Measurements from ENCODE around the gene DACT3. TPM values are rescaled to one million over a fixed set of nuclear protein-coding genes. Genes with fewer than 3 reads are reported as not detected.

The DACT3 gene
- total and polyA plus RNA-seq, 4 donors = 24.4 to 216 (median 65.6) TPM

- peaks cover 9 to 13% of the 10 kb centered on the region in 2 donors for H3K36me3 ChIP-seq (ENCODE audit: control insufficient read depth in 1 of 2, insufficient read depth in 2 of 2, low read length in 1 of 2)
- no peak for DNase-seq
- WGBS, 2 donors = 93 to 94% methylated on average over 10 of the region's 10 CpGs
- no peaks in the 10 kb centered on the region for H3K9me3 ChIP-seq (ENCODE audit: control insufficient read depth, low read length)
- ATAC-seq (ENCODE audit: low FRiP score) = no peak
- no peak overlapping the region for H3K4me3 ChIP-seq (ENCODE audit: low read length in 2 of 2)
- H3K27ac ChIP-seq (ENCODE audit: low read depth in 1 of 2, low read length in 2 of 2) = no peak overlapping the region
- intact Hi-C loops (cut with DNase I) = no loop called here
- no peaks in the 10 kb centered on the region for H3K4me1 ChIP-seq (ENCODE audit: control insufficient read depth in 1 of 2, insufficient read depth in 2 of 2, low read length in 2 of 2)
- no peaks in the 10 kb centered on the region for H3K27me3 ChIP-seq (ENCODE audit: control insufficient read depth in 1 of 2, insufficient read depth in 2 of 2, low read length in 1 of 2)
Observed at GRCh38 chr19:46696052-46696451, 35.1 kb upstream of the DACT3 start.

DNA sequence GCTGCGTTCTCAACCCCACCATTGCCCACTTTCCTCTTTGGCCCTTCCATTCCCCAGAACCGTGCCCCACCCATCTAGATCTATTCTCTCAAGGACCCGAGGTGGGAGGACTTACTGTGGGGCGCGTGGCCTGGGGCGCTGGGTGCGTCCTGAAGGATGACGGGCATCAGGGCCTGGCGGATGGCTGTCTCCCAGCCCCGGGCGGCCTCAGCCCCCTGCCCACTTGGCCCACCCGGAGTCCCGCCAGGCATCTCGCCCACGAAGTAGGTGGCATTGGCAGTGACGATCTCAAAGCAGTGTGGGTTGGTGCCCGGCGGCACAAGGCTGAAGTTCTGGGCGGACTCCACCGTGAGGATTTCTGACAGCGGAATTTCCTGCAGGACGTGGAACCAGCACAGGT, 32.8 kb upstream of the DACT3 start:
- DNase-seq = no peak
- ATAC-seq (ENCODE audit: low FRiP score) = no peak
- H3K36me3 ChIP-seq (ENCODE audit: control insufficient read depth in 1 of 2, insufficient read depth in 2 of 2, low read length in 1 of 2) = peaks cover 4 to 15% of the 10 kb centered on the region in 2 donors
- H3K9me3 ChIP-seq (ENCODE audit: control insufficient read depth, low read length) = no peaks in the 10 kb centered on the region
- whole genome bisulfite sequencing, 2 donors = 90 to 94% methylated on average over 22 of the region's 22 CpGs
- no peaks in the 10 kb centered on the region for H3K27me3 ChIP-seq (ENCODE audit: control insufficient read depth in 1 of 2, insufficient read depth in 2 of 2, low read length in 1 of 2)
- intact Hi-C loops (cut with DNase I) = no loop called here
- no peak overlapping the region for H3K4me3 ChIP-seq (ENCODE audit: low read length in 2 of 2)
- H3K4me1 ChIP-seq (ENCODE audit: control insufficient read depth in 1 of 2, insufficient read depth in 2 of 2, low read length in 2 of 2) = no peaks in the 10 kb centered on the region
- H3K27ac ChIP-seq (ENCODE audit: low read depth in 1 of 2, low read length in 2 of 2) = no peak overlapping the region

- WGBS, 2 donors = 95% methylated on average over 4 of the region's 4 CpGs
- H3K36me3 ChIP-seq (ENCODE audit: control insufficient read depth in 1 of 2, insufficient read depth in 2 of 2, low read length in 1 of 2) = peaks cover 4 to 14% of the 10 kb centered on the region in 2 donors
- ATAC-seq (ENCODE audit: low FRiP score) = no peak
- H3K27me3 ChIP-seq (ENCODE audit: control insufficient read depth in 1 of 2, insufficient read depth in 2 of 2, low read length in 1 of 2) = no peaks in the 10 kb centered on the region
- H3K27ac ChIP-seq (ENCODE audit: low read depth in 1 of 2, low read length in 2 of 2) = no peak overlapping the region
- intact Hi-C loops (cut with DNase I) = no loop called here
- no peaks in the 10 kb centered on the region for H3K9me3 ChIP-seq (ENCODE audit: control insufficient read depth, low read length)
- no peak overlapping the region for H3K4me3 ChIP-seq (ENCODE audit: low read length in 2 of 2)
- DNase-seq = no peak
- no peaks in the 10 kb centered on the region for H3K4me1 ChIP-seq (ENCODE audit: control insufficient read depth in 1 of 2, insufficient read depth in 2 of 2, low read length in 2 of 2)
Observed at GRCh38 chr19:46692918-46693722, 32.1 kb upstream of the DACT3 start.

DNA sequence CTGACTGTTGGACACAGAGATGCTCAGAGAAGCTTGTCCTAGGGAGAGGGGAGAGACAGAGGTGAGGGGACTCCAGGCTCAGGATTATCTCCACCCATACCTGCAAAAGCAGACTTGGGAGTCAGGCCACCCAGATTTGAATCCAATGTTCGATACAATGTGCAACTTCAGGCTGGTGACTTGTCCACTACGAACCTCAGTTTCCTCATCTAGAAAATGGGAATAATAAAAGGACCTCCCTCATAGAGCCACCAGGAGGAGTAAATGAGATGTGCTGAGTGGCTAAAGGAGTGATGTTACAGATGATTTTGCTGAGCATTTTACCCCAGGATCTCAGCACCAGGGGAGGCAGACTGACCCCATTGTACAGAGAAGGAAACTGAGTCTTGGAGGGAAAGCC, 31.0 kb upstream of the DACT3 start:
- no peak for DNase-seq
- WGBS, 2 donors = 98% methylated on average over 2 of the region's 2 CpGs
- H3K4me1 ChIP-seq (ENCODE audit: control insufficient read depth in 1 of 2, insufficient read depth in 2 of 2, low read length in 2 of 2) = no peaks in the 10 kb centered on the region
- intact Hi-C loops (cut with DNase I) = no loop called here
- H3K9me3 ChIP-seq (ENCODE audit: control insufficient read depth, low read length) = no peaks in the 10 kb centered on the region
- no peak for ATAC-seq (ENCODE audit: low FRiP score)
- H3K36me3 ChIP-seq (ENCODE audit: control insufficient read depth in 1 of 2, insufficient read depth in 2 of 2, low read length in 1 of 2) = peaks cover 9 to 17% of the 10 kb centered on the region in 2 donors
- no peak overlapping the region for H3K27ac ChIP-seq (ENCODE audit: low read depth in 1 of 2, low read length in 2 of 2)
- no peak overlapping the region for H3K4me3 ChIP-seq (ENCODE audit: low read length in 2 of 2)
- no peaks in the 10 kb centered on the region for H3K27me3 ChIP-seq (ENCODE audit: control insufficient read depth in 1 of 2, insufficient read depth in 2 of 2, low read length in 1 of 2)

DNA sequence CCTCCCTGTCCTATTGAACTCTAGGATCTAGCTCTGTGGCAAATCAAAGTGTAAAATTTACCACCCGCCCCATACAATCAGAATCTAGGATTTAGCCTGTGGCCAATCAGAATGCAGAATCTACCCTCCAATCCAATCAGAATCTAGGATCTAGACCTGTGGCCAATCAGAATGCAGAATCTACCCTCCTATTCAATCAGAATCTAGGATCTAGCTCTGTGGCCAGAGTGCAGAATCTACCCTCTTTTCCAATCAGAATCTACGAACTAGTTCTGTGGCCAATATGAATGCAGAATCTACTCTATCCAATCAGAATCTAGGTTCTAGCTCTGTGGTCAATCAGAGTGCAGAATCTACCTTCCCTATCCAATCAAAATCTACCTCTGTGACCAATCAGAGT, 30.1 kb upstream of the DACT3 start:
- H3K4me3 ChIP-seq (ENCODE audit: low read length in 2 of 2) = no peak overlapping the region
- DNase-seq = no peak
- H3K4me1 ChIP-seq (ENCODE audit: control insufficient read depth in 1 of 2, insufficient read depth in 2 of 2, low read length in 2 of 2) = no peaks in the 10 kb centered on the region
- peaks cover 10 to 17% of the 10 kb centered on the region in 2 donors for H3K36me3 ChIP-seq (ENCODE audit: control insufficient read depth in 1 of 2, insufficient read depth in 2 of 2, low read length in 1 of 2)
- no peaks in the 10 kb centered on the region for H3K27me3 ChIP-seq (ENCODE audit: control insufficient read depth in 1 of 2, insufficient read depth in 2 of 2, low read length in 1 of 2)
- 49 to 50% methylated on average over 2 of the region's 2 CpGs for WGBS, 2 donors
- ATAC-seq (ENCODE audit: low FRiP score) = no peak
- intact Hi-C loops (cut with DNase I) = no loop called here
- H3K9me3 ChIP-seq (ENCODE audit: control insufficient read depth, low read length) = no peaks in the 10 kb centered on the region
- H3K27ac ChIP-seq (ENCODE audit: low read depth in 1 of 2, low read length in 2 of 2) = no peak overlapping the region

DNA sequence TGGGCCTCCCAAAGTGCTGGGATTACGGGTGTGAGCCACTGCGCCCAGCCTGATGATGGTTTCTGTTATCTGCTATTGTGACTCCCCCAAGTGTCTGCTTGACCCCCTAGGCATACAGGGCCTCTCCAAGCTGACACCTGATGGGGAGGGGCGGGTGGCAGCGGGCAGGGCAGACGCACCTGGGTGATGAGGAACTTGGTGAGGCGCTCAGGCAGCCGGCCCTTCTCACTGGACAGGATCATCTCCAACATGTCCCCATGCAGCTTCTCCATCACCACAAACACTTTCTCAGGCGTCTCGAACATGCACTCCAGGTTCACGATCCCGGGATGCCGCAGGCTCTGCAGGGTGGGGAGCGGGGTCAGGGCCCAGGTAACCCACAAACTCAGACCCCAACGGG, 28.4 kb upstream of the DACT3 start:
- H3K27me3 ChIP-seq (ENCODE audit: control insufficient read depth in 1 of 2, insufficient read depth in 2 of 2, low read length in 1 of 2) = no peaks in the 10 kb centered on the region
- H3K36me3 ChIP-seq (ENCODE audit: control insufficient read depth in 1 of 2, insufficient read depth in 2 of 2, low read length in 1 of 2) = peaks cover 10 to 18% of the 10 kb centered on the region in 2 donors
- ATAC-seq (ENCODE audit: low FRiP score) (no peak), DNase-seq (no peak)
- intact Hi-C loops (cut with DNase I) = no loop called here
- WGBS, 2 donors = 95% methylated on average over 14 of the region's 14 CpGs
- no peak overlapping the region for H3K4me3 ChIP-seq (ENCODE audit: low read length in 2 of 2)
- H3K9me3 ChIP-seq (ENCODE audit: control insufficient read depth, low read length) = no peaks in the 10 kb centered on the region
- H3K4me1 ChIP-seq (ENCODE audit: control insufficient read depth in 1 of 2, insufficient read depth in 2 of 2, low read length in 2 of 2) = no peaks in the 10 kb centered on the region
- H3K27ac ChIP-seq (ENCODE audit: low read depth in 1 of 2, low read length in 2 of 2) = no peak overlapping the region

- H3K4me3 ChIP-seq (ENCODE audit: low read length in 2 of 2) = no peak overlapping the region
- no peaks in the 10 kb centered on the region for H3K27me3 ChIP-seq (ENCODE audit: control insufficient read depth in 1 of 2, insufficient read depth in 2 of 2, low read length in 1 of 2)
- intact Hi-C loops (cut with DNase I) = no loop called here
- 91% methylated on average over 6 of the region's 6 CpGs for WGBS, 2 donors
- H3K9me3 ChIP-seq (ENCODE audit: control insufficient read depth, low read length) = no peaks in the 10 kb centered on the region
- H3K4me1 ChIP-seq (ENCODE audit: control insufficient read depth in 1 of 2, insufficient read depth in 2 of 2, low read length in 2 of 2) = no peaks in the 10 kb centered on the region
- ATAC-seq (ENCODE audit: low FRiP score) (no peak), DNase-seq (no peak)
- no peak overlapping the region for H3K27ac ChIP-seq (ENCODE audit: low read depth in 1 of 2, low read length in 2 of 2)
- peaks cover 10 to 18% of the 10 kb centered on the region in 2 donors for H3K36me3 ChIP-seq (ENCODE audit: control insufficient read depth in 1 of 2, insufficient read depth in 2 of 2, low read length in 1 of 2)
Observed at GRCh38 chr19:46687438-46688145, 26.6 kb upstream of the DACT3 start.

GRCh38 chr19:46685189-46685588, 24.2 kb upstream of the DACT3 start:
- Histone ChIP-seq H3K9me3 (ENCODE audit: control insufficient read depth, low read length) (no peaks in the 10 kb centered on the region), H3K27ac (ENCODE audit: low read depth in 1 of 2, low read length in 2 of 2) (no peak overlapping the region), H3K36me3 (ENCODE audit: control insufficient read depth in 1 of 2, insufficient read depth in 2 of 2, low read length in 1 of 2) (peaks cover 6 to 8% of the 10 kb centered on the region in 2 donors), H3K27me3 (ENCODE audit: control insufficient read depth in 1 of 2, insufficient read depth in 2 of 2, low read length in 1 of 2) (no peaks in the 10 kb centered on the region), H3K4me3 (ENCODE audit: low read length in 2 of 2) (no peak overlapping the region), H3K4me1 (ENCODE audit: control insufficient read depth in 1 of 2, insufficient read depth in 2 of 2, low read length in 2 of 2) (no peaks in the 10 kb centered on the region)
- DNase-seq (no peak), ATAC-seq (ENCODE audit: low FRiP score) (no peak)
- WGBS, 2 donors = 37 to 75% methylated on average over 2 to 3 of the region's 3 CpGs
- intact Hi-C loops (cut with DNase I) = no loop called here

Data from aorta (tissue), 5 donors.